ENCODE data around the gene NELFCD.
"Not testable (repeated sequence)": the region's sequence is repeated elsewhere in the genome, so short reads cannot be mapped to it uniquely, and the experiment has no call there.

Gene NELFCD

GRCh38 chr20:59007665-59008511 is 26.8 kb downstream of the NELFCD start:
- DNase-seq (ENCODE audit: extremely low read depth in 1 of 2, low read depth in 1 of 2): no peak

GRCh38 chr20:59008715-59009336 is 27.8 kb downstream of the NELFCD start:
- no peak for DNase-seq (ENCODE audit: extremely low read depth in 1 of 2, low read depth in 1 of 2)

- DNase-seq (ENCODE audit: extremely low read depth in 1 of 2, low read depth in 1 of 2): no peak
Observed at GRCh38 chr20:59010321-59010994, 29.4 kb downstream of the NELFCD start.

- DNase-seq (ENCODE audit: extremely low read depth in 1 of 2, low read depth in 1 of 2): no peak
Observed at GRCh38 chr20:59010995-59011873, 30.2 kb downstream of the NELFCD start.

- DNase-seq (ENCODE audit: extremely low read depth in 1 of 2, low read depth in 1 of 2): not testable (repeated sequence)
Observed at GRCh38 chr20:59011874-59012157, 30.8 kb downstream of the NELFCD start.

GRCh38 chr20:59013031-59013951 is 32.2 kb downstream of the NELFCD start:
- DNase-seq (ENCODE audit: extremely low read depth in 1 of 2, low read depth in 1 of 2): no peak

- no peak for DNase-seq (ENCODE audit: extremely low read depth in 1 of 2, low read depth in 1 of 2)
Observed at GRCh38 chr20:59013959-59014608, 33.0 kb downstream of the NELFCD start.

GRCh38 chr20:59014680-59015389 is 33.8 kb downstream of the NELFCD start:
- DNase-seq (ENCODE audit: extremely low read depth in 1 of 2, low read depth in 1 of 2): no peak

GRCh38 chr20:59015411-59015810 is 34.4 kb downstream of the NELFCD start:
- no peak for DNase-seq (ENCODE audit: extremely low read depth in 1 of 2, low read depth in 1 of 2)

GRCh38 chr20:59015812-59016711 is 35.0 kb downstream of the NELFCD start:
- DNase-seq (ENCODE audit: extremely low read depth in 1 of 2, low read depth in 1 of 2): no peak

GRCh38 chr20:59016795-59017492 is 35.9 kb downstream of the NELFCD start:
- no peak for DNase-seq (ENCODE audit: extremely low read depth in 1 of 2, low read depth in 1 of 2)

- DNase-seq (ENCODE audit: extremely low read depth in 1 of 2, low read depth in 1 of 2): no peak
Observed at GRCh38 chr20:59017493-59018231, 36.6 kb downstream of the NELFCD start.

- DNase-seq (ENCODE audit: extremely low read depth in 1 of 2, low read depth in 1 of 2): no peak
Observed at GRCh38 chr20:59018817-59019216, 37.8 kb downstream of the NELFCD start.

GRCh38 chr20:59019217-59019616 is 38.2 kb downstream of the NELFCD start, which contains the start of gene TUBB1:
Gene TUBB1, plus strand, starts transcription at chr20:59019429. Its CDS starts 94 bp downstream, at chr20:59019523.
- DNase-seq (ENCODE audit: extremely low read depth in 1 of 2, low read depth in 1 of 2): no peak

- DNase-seq (ENCODE audit: extremely low read depth in 1 of 2, low read depth in 1 of 2): no peak
Observed at GRCh38 chr20:59020938-59021551, 40.0 kb downstream of the NELFCD start.

GRCh38 chr20:59022754-59023153 is 41.7 kb downstream of the NELFCD start:
- no peak for DNase-seq (ENCODE audit: extremely low read depth in 1 of 2, low read depth in 1 of 2)

All from stimulated activated CD8-positive, alpha-beta memory T cell treated with anti-CD3 and anti-CD28 coated beads, Interleukin-7, amount 100 ng/mL, for 48 hours (primary cell).